Right cardiac atrium (tissue), 5 donors: ENCODE results near the gene CEL. TPM values are rescaled to one million over a fixed set of nuclear protein-coding genes. Genes with fewer than 3 reads are reported as not detected.
"Not testable (repeated sequence)": the region's sequence is repeated elsewhere in the genome, so short reads cannot be mapped to it uniquely, and the experiment has no call there.

ENCODE experiments used
- ATAC-seq, 2 donors: fragments of 200-7000 bp; cut with Tn5 transposase; one replicate each; pipeline versions ENCODE4 v1.8.0 to v1.9.1; 2020; ENCODE audit warnings: moderate library complexity in 2 of 2, mild to moderate bottlenecking in 1 of 2
- DNase-seq, 3 donors: peaks; one replicate each; pipeline ENCODE4 v3.0.0-alpha.2; 2020
- H3K27ac ChIP-seq: one replicate; pipeline ENCODE4 v1.5.1; 2013; ENCODE audit warnings: mild to moderate bottlenecking, low read length, control low read depth, moderate library complexity
- H3K27me3 ChIP-seq: one replicate; pipeline ENCODE4 v1.6.1; 2013; ENCODE audit not compliant: control insufficient read depth, insufficient read depth
- H3K4me1 ChIP-seq: one replicate; pipeline ENCODE4 v1.6.1; 2013; ENCODE audit warnings: low read length; ENCODE audit not compliant: control insufficient read depth, insufficient read depth
- H3K4me3 ChIP-seq: one replicate; pipeline ENCODE4 v1.5.1; 2013; ENCODE audit warnings: low read length, control low read depth
- H3K9me3 ChIP-seq: one replicate; pipeline ENCODE4 v1.6.1; 2013; ENCODE audit warnings: low read length; ENCODE audit not compliant: control insufficient read depth
- WGBS: extraction: QIAGEN DNeasy Blood & Tissue Kit; methylation state at CpG from one replicate; pipeline ENCODE4 v1.1.7; 2013; 5-methylcytosine and 5-hydroxymethylcytosine counted together
- intact Hi-C, 4 donors: fragments of 100-400 bp; cut with DNase I; formaldehyde crosslinking; loops; one replicate each; pipeline versions ENCODE4 v1.11.0 to v1.14.0; 2022 to 2023
- polyA plus RNA-seq: library from polyadenylated mRNA; stranded (reverse); fragments of 200-250 nt; gene quantifications from one replicate; pipeline ENCODE4 v1.2.3, GENCODE V29; 2013
- total RNA-seq, 4 donors: library from RNA; stranded (reverse); fragmentation: NEBNext Ultra II Directional; extraction: Animal tissue kit (Norgen Biotek cat#: 25700); gene quantifications; one replicate each; pipeline ENCODE4 v1.2.1, GENCODE V29; 2021
- donor health status: healthy with polysubstance abuse.
- donor health status: DM: no; HTN: yes; CAD: no.
- donor health status: DM: no; HTN: no; CAD: no.
- donor health status: DM: no; HTN: yes; CAD: no; lungs with severe emphysema.
- donor health status: DM: yes; HTN: yes; CAD: no.

Gene CEL
- total and polyA plus RNA-seq, 5 donors = 2.8 to 9.7 (median 4.0) TPM

GRCh38 chr9:133086212-133086860 is 24.6 kb downstream of the CEL start:
- H3K9me3 ChIP-seq, H3K27me3 ChIP-seq, H3K4me1 ChIP-seq, H3K4me3 ChIP-seq, H3K27ac ChIP-seq, intact Hi-C loops, DNase-seq, ATAC-seq: not testable (repeated sequence)
- WGBS = 87% methylated on average over 15 of the region's 17 CpGs

- intact Hi-C loops = no loop called here
- no peak for ATAC-seq
- WGBS = 83% methylated on average over 15 of the region's 15 CpGs
These were observed 25.1 kb downstream of the CEL start for GRCh38 chr9:133086894-133087293.

GRCh38 chr9:133087429-133088145 is 25.8 kb downstream of the CEL start:
- WGBS = 64% methylated on average over 7 of the region's 7 CpGs
- DNase-seq (no peak), ATAC-seq (no peak)
- Histone ChIP-seq H3K27ac (no peak overlapping the region), H3K9me3 (no peaks in the 10 kb centered on the region), H3K4me3 (no peak overlapping the region), H3K4me1 (no peaks in the 10 kb centered on the region), H3K27me3 (no peaks in the 10 kb centered on the region)
- intact Hi-C loops = no loop called here

More at GRCh38 chr9:133086894-133087293, 25.1 kb downstream of the CEL start:
- Histone ChIP-seq H3K4me1 (no peaks in the 10 kb centered on the region), H3K4me3 (no peak overlapping the region), H3K9me3 (no peaks in the 10 kb centered on the region), H3K27ac (no peak overlapping the region), H3K27me3 (no peaks in the 10 kb centered on the region)
- DNase-seq = no peak

GRCh38 chr9:133088146-133088750 is 26.5 kb downstream of the CEL start:
- no peaks in the 10 kb centered on the region for H3K4me1 ChIP-seq
- H3K4me3 ChIP-seq = no peak overlapping the region
- DNase-seq = no peak
- intact Hi-C loops = no loop called here
- no peaks in the 10 kb centered on the region for H3K27me3 ChIP-seq
- ATAC-seq = no peak
- WGBS = 94% methylated on average over 10 of the region's 10 CpGs
- H3K9me3 ChIP-seq = no peaks in the 10 kb centered on the region
- H3K27ac ChIP-seq = no peak overlapping the region

GRCh38 chr9:133088756-133089155 is 27.0 kb downstream of the CEL start:
- Histone ChIP-seq H3K4me1 (no peaks in the 10 kb centered on the region), H3K27ac (no peak overlapping the region), H3K4me3 (no peak overlapping the region), H3K9me3 (no peaks in the 10 kb centered on the region), H3K27me3 (no peaks in the 10 kb centered on the region)
- 94% methylated on average over 7 of the region's 7 CpGs for WGBS
- DNase-seq (no peak), ATAC-seq (no peak)
- intact Hi-C loops = no loop called here

GRCh38 chr9:133089271-133089671 is 27.5 kb downstream of the CEL start:
- intact Hi-C loops = no loop called here
- no peak overlapping the region for H3K27ac ChIP-seq
- no peak for DNase-seq
- H3K9me3 ChIP-seq = no peaks in the 10 kb centered on the region
- H3K4me1 ChIP-seq = no peaks in the 10 kb centered on the region
- no peaks in the 10 kb centered on the region for H3K27me3 ChIP-seq
- WGBS = 88% methylated on average over 6 of the region's 6 CpGs
- no peak for ATAC-seq
- H3K4me3 ChIP-seq = no peak overlapping the region

- H3K27ac ChIP-seq = no peak overlapping the region
- no peak for DNase-seq
- H3K9me3 ChIP-seq = no peaks in the 10 kb centered on the region
- no peaks in the 10 kb centered on the region for H3K4me1 ChIP-seq
- H3K27me3 ChIP-seq = no peaks in the 10 kb centered on the region
- 38% methylated on average over 6 of the region's 6 CpGs for WGBS
- ATAC-seq = no peak
- intact Hi-C loops = no loop called here
- H3K4me3 ChIP-seq = no peak overlapping the region
These were observed 28.4 kb downstream of the CEL start for GRCh38 chr9:133090187-133090586.

- H3K27me3 ChIP-seq = no peaks in the 10 kb centered on the region
These were observed 29.1 kb downstream of the CEL start for GRCh38 chr9:133090752-133091385.

GRCh38 chr9:133094351-133094750 is 32.6 kb downstream of the CEL start:
- H3K4me1 ChIP-seq, DNase-seq, H3K27ac ChIP-seq, H3K4me3 ChIP-seq, H3K9me3 ChIP-seq, ATAC-seq, intact Hi-C loops, H3K27me3 ChIP-seq: not testable (repeated sequence)
- 70% methylated on average over 4 of the region's 4 CpGs for WGBS

More at GRCh38 chr9:133090752-133091385, 29.1 kb downstream of the CEL start:
- Histone ChIP-seq H3K4me3 (no peak overlapping the region), H3K4me1 (no peaks in the 10 kb centered on the region), H3K9me3 (no peaks in the 10 kb centered on the region), H3K27ac (no peak overlapping the region)
- WGBS = 75% methylated on average over 11 of the region's 11 CpGs
- intact Hi-C loops = no loop called here
- DNase-seq = no peak
- ATAC-seq = no peak

GRCh38 chr9:133094842-133095393 is 33.1 kb downstream of the CEL start:
- no peak for ATAC-seq
- intact Hi-C loops = no loop called here

More at GRCh38 chr9:133094842-133095393, 33.1 kb downstream of the CEL start:
- no peaks in the 10 kb centered on the region for H3K27me3 ChIP-seq
- no peaks in the 10 kb centered on the region for H3K9me3 ChIP-seq
- H3K4me1 ChIP-seq = no peaks in the 10 kb centered on the region
- DNase-seq = no peak
- no peak overlapping the region for H3K4me3 ChIP-seq
- 97% methylated on average over 3 of the region's 3 CpGs for WGBS
- no peak overlapping the region for H3K27ac ChIP-seq
